Coronary artery (tissue), 2 donors: ENCODE data around the gene TMPRSS11D.

Experiments used
- DNase-seq: peaks from one replicate; pipeline ENCODE4 v3.0.0-alpha.2; 2017; ENCODE audit warnings: low spot score
- H3K27ac ChIP-seq, 2 donors: fragments of 200-600 bp; sonication (generic); one replicate each; pipeline ENCODE4 v1.5.1; 2016 to 2019
- H3K4me3 ChIP-seq: fragments of 200-600 bp; sonication (generic); 2 replicates; pipeline ENCODE4 v1.5.1; 2016; ENCODE audit warnings: mild to moderate bottlenecking, moderate library complexity
- CTCF ChIP-seq: fragments of 200-600 bp; sonication (generic); IDR thresholded peaks from one replicate; pipeline ENCODE4 v1.5.1; 2019; ENCODE audit warnings: antibody characterized with exemption

TMPRSS11D gene

GRCh38 chr4:67883902-67884301 is at the start of gene TMPRSS11D:
TSS of gene TMPRSS11D (minus strand) at chr4:67884002. CDS start at chr4:67883933, 69 bp downstream.
- Histone ChIP-seq H3K27ac (no peak within 1 kb of the TSS), H3K4me3 (no peak within 1 kb of the TSS)
- no peak for DNase-seq
- no peak for TF ChIP-seq CTCF

DNA sequence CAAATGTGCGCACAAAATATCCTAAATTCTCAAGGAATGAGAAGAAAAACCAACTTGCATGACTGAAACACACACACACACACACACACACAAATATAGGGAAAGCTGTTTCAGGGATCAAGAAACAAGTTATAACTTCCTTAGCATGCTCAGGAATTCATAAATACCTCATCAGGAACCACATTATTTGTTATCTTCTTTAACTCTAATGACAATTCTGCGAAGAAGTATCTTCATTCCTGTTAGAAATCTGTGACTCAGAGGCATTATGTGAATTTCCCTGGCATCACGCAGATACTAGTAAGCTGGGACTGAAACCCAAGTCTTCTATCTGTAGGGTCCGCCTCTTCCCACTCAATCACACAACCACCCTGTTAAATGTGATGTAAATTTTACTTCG is 49.2 kb upstream of the TMPRSS11D start:
- no peak for TF ChIP-seq CTCF
- H3K4me3 ChIP-seq: no peak overlapping the region
- no peak overlapping the region for H3K27ac ChIP-seq
- no peak for DNase-seq

DNA sequence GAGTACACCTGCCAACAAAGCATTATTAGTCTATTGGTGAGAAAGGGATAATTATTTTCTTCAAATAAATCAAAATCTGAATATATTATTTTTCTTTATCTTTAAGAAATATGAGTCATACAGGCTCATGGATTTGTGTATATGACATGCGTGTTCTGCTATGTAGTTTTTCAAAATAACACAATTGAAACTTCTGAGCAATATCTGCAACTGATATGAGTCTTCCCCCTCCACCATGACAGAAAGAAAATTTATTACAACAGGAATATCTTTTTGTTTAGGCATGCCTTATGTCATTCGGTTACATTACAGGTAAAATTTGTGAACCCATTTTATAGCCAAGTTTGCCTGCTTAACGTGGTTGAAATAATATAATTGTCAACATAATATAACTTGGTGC is 47.5 kb upstream of the TMPRSS11D start:
- no peak for TF ChIP-seq CTCF
- H3K27ac ChIP-seq: no peak overlapping the region
- no peak overlapping the region for H3K4me3 ChIP-seq

DNA sequence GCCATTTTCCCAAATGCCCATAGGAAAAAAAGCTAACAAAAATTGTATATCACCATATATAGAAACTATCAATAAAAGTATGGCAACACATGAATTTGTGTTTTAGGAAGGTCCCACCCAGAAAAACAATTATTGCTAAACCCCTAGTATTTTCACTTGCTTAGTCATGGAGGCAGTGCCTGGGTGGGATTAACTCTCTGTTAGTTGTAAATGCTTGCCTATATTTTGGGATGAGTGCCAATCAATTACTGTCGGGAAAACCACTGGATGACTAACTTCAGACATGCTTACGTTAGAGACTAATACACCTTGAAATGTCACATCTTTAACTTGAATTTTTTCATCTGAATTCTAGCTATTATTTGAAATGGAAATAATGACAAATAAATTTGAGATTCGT is 45.6 kb upstream of the TMPRSS11D start:
- no peak for TF ChIP-seq CTCF
- Histone ChIP-seq H3K4me3 (no peak overlapping the region), H3K27ac (no peak overlapping the region)
- no peak for DNase-seq

More for the DNA sequence above, 47.5 kb upstream of the TMPRSS11D start:
- no peak for DNase-seq

DNA sequence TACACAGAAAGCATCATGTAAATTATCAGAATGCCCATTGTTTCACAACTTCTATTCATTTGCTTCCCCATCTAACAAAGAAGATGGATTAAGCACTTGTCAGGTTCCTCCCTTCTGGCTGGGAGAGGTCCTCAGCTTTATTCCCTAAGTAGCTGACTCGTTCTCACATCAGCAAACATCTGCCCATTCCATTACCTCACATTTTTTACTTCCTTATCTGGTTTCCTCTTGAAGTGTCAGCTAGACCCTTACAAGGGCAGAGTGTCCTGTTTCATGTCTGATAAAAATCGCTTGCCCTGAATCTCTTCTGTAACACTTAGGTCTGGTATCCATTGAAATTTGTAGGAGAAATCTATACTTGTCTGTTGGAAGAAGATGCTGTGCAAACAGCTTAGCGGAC is 44.7 kb upstream of the TMPRSS11D start:
- TF ChIP-seq CTCF: no peak
- no peak overlapping the region for H3K4me3 ChIP-seq
- no peak overlapping the region for H3K27ac ChIP-seq
- DNase-seq: no peak

DNA sequence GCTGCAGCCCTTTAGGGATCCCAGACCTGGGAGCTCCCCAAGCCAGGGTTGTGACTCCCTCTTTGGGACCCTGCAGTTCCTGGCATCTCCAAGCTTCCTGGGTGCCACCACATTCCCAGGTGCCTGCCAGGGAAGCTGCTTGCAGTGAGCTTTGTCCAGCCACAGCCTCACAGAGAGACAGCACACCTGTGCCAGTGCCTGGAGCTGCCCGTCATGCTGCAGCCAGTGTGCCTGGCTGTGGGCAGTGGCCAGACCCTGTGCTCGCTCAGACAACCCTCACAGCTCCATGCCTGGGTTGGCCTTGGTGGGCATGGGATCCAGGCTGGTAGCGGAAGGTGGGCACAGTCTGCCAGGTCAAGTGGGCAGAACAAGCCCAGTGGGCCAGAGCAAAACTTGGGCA is 43.4 kb upstream of the TMPRSS11D start:
- H3K4me3 ChIP-seq: no peak overlapping the region
- TF ChIP-seq CTCF: no peak
- no peak for DNase-seq
- no peak overlapping the region for H3K27ac ChIP-seq

- H3K4me3 ChIP-seq: no peak overlapping the region
- no peak overlapping the region for H3K27ac ChIP-seq
- no peak for DNase-seq
- TF ChIP-seq CTCF: no peak
Observed at GRCh38 chr4:67926485-67926884, 42.7 kb upstream of the TMPRSS11D start.
